AG04450 (cell line): ENCODE data around the gene TMEM39B. TPM values are rescaled to one million over a fixed set of nuclear protein-coding genes. Genes with fewer than 3 reads are reported as not detected.
A peak's percentile ranks its signal among the peaks of the same experiment; 100 is the strongest.

Source experiments
- CTCF ChIA-PET: fragments of 300-600, 350-600 bp; formaldehyde crosslinking; extraction: SDS; loops from one replicate; lab custom pipeline; 2022; ENCODE audit warnings: antibody characterized with exemption, inconsistent platforms; lab: Charles Lee
- POLR2A ChIA-PET: fragments of 350-600 bp; formaldehyde crosslinking; extraction: SDS; loops from one replicate; lab custom pipeline; 2021; ENCODE audit warnings: antibody characterized with exemption, inconsistent platforms; lab: Yijun Ruan, JAX
- DNase-seq: peaks from one replicate; pipeline ENCODE4 v3.0.0-alpha.2; 2011; ENCODE audit warnings: low read depth, low spot score
- H3K27ac ChIP-seq: one replicate; pipeline ENCODE4 v1.5.1; 2012; ENCODE audit warnings: low read depth, low read length, control low read depth
- H3K27me3 ChIP-seq: one replicate; pipeline ENCODE4 v1.6.0; 2012; ENCODE audit warnings: low read length; ENCODE audit not compliant: control insufficient read depth, insufficient read depth
- H3K4me3 ChIP-seq: 2 replicates; pipeline ENCODE4 v1.5.1; 2011; ENCODE audit warnings: mild to moderate bottlenecking, low read depth, low read length, control low read depth
- H3K9me3 ChIP-seq: 2 replicates; pipeline ENCODE4 v1.5.1; 2012; ENCODE audit warnings: low read length; ENCODE audit not compliant: control insufficient read depth, insufficient read depth
- polyA plus RNA-seq: library from polyadenylated mRNA; depleted of rRNA; stranded (reverse); fragments of >200 nt; gene quantifications from 2 replicates; pipeline ENCODE4 v1.2.3, GENCODE V29; 2011
- TF ChIP-seq, protein P1 (sequence below): IDR thresholded peaks from 2 replicates; pipeline ENCODE4 v1.5.1; 2011; ENCODE audit warnings: low read depth, low read length, control low read depth, inconsistent platforms

Gene TMEM39B
- polyA plus RNA-seq, 1 experiment: 16.2 TPM

DNA sequence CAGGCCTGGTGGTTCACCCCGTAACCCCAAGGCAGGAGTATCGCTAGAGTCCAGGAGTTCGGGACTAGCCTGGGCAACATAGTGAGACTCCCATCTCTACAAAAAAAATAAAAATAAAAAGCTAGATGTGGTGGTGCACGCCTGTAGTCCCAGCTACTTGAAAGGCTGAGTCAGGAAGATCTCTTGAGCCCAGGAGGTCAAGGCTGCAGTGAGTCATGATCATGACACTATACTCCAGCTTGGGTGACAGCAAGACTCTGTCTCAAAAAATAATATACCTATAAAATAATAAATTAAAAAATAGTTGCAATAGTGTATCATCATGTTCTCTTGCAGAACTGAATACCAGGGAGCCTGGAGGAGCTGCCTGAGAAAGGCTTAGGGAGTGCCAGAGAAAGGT lies 19.9 kb upstream of the TMEM39B start:
- ChIA-PET CTCF (interaction anchor here (1.4 to 1.9 kb wide), 4 partner anchors 10 to 49 kb away, joined by 3 to 11 read pairs (median 9); partner anchors contain the start of gene TMEM39B), POLR2A (interaction anchor here (1.0 to 1.3 kb wide), 2 partner anchors 8 to 20 kb away, joined by 4 read pairs; partner anchors contain the start of gene TMEM39B)
- DNase-seq: no peak
- TF ChIP-seq, protein P1, sequence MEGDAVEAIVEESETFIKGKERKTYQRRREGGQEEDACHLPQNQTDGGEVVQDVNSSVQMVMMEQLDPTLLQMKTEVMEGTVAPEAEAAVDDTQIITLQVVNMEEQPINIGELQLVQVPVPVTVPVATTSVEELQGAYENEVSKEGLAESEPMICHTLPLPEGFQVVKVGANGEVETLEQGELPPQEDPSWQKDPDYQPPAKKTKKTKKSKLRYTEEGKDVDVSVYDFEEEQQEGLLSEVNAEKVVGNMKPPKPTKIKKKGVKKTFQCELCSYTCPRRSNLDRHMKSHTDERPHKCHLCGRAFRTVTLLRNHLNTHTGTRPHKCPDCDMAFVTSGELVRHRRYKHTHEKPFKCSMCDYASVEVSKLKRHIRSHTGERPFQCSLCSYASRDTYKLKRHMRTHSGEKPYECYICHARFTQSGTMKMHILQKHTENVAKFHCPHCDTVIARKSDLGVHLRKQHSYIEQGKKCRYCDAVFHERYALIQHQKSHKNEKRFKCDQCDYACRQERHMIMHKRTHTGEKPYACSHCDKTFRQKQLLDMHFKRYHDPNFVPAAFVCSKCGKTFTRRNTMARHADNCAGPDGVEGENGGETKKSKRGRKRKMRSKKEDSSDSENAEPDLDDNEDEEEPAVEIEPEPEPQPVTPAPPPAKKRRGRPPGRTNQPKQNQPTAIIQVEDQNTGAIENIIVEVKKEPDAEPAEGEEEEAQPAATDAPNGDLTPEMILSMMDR: no peak
- H3K27ac ChIP-seq: no peak overlapping the region
- no peaks in the 10 kb centered on the region for H3K27me3 ChIP-seq
- H3K9me3 ChIP-seq: no peaks in the 10 kb centered on the region
- no peak overlapping the region for H3K4me3 ChIP-seq

- H3K4me3 ChIP-seq: no peak overlapping the region
- CTCF ChIA-PET: no interaction called here
- H3K27me3 ChIP-seq: no peaks in the 10 kb centered on the region
- TF ChIP-seq, protein P1: no peak
- POLR2A ChIA-PET: interaction anchor here (1.0 to 1.1 kb wide), 2 partner anchors 8 to 42 kb away, joined by 3 to 7 read pairs; partner anchors contain the start of gene KHDRBS1
- no peaks in the 10 kb centered on the region for H3K9me3 ChIP-seq
- no peak for DNase-seq
- no peak overlapping the region for H3K27ac ChIP-seq
Measured at GRCh38 chr1:32055416-32055815, 17.3 kb upstream of the TMEM39B start.

DNA sequence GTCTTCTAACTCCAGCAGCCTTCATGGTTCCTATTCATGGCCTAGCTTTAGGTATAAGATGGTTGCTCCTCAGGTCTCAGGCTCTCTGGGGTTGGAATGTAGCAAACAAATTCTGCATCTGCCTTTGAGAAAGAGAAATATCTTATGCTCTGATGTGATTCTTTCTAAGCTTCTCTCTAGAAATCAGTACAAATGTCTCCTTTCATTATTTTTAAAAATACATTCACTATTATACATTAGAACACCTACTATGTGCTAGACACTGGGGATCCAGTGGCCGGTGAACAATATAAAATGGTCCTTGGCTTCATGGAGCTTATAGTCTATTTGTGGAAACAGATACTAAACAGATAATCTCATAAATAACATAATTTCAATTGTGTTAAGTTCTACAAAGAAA lies 16.1 kb upstream of the TMEM39B start:
- Histone ChIP-seq H3K9me3 (no peaks in the 10 kb centered on the region), H3K27ac (no peak overlapping the region), H3K27me3 (no peaks in the 10 kb centered on the region), H3K4me3 (no peak overlapping the region)
- ChIA-PET POLR2A (interaction anchor here (1.1 to 1.5 kb wide), 3 partner anchors 8 to 11 kb away, joined by 3 read pairs; no protein-coding TSS in a partner anchor), CTCF (no interaction called here)
- TF ChIP-seq, protein P1: no peak
- DNase-seq: no peak

- POLR2A ChIA-PET: interaction anchor here (1.6 kb wide), 1 partner anchor 12 kb away, joined by 9 read pairs; the partner anchor contains the start of gene TMEM39B
Measured at GRCh38 chr1:32060914-32061313, 11.8 kb upstream of the TMEM39B start.

GRCh38 chr1:32062867-32063230 lies 9.9 kb upstream of the TMEM39B start:
- DNase-seq: no peak

More at GRCh38 chr1:32060914-32061313, 11.8 kb upstream of the TMEM39B start:
- H3K4me3 ChIP-seq: no peak overlapping the region
- no peaks in the 10 kb centered on the region for H3K9me3 ChIP-seq
- H3K27ac ChIP-seq: no peak overlapping the region
- no peak for DNase-seq
- TF ChIP-seq, protein P1: no peak
- CTCF ChIA-PET: interaction anchor here (1.4 kb wide), 1 partner anchor 13 kb away, joined by 4 read pairs; no protein-coding TSS in a partner anchor
- no peaks in the 10 kb centered on the region for H3K27me3 ChIP-seq

More at GRCh38 chr1:32062867-32063230, 9.9 kb upstream of the TMEM39B start:
- CTCF ChIA-PET: interaction anchor here (0.6 to 2.3 kb wide), 26 partner anchors 9 to 298 kb away, joined by 3 to 12 read pairs (median 3); partner anchors contain the start of genes SPOCD1 and TMEM39B
- Histone ChIP-seq H3K4me3 (no peak overlapping the region), H3K9me3 (no peaks in the 10 kb centered on the region), H3K27ac (peak overlapping the region; percentile 89), H3K27me3 (no peaks in the 10 kb centered on the region)
- TF ChIP-seq, protein P1: no peak
- POLR2A ChIA-PET: interaction anchor here (1.1 to 1.7 kb wide), 8 partner anchors 10 to 264 kb away, joined by 3 to 12 read pairs (median 6); partner anchors contain the start of genes KHDRBS1, PTP4A2 and TMEM39B
